Panc1 (cell line): ENCODE data around the gene PCDHGA6. TPM values are rescaled to one million over a fixed set of nuclear protein-coding genes. Genes with fewer than 3 reads are reported as not detected.

Source experiments
- ATAC-seq: fragments of 200-7000 bp; cut with Tn5 transposase; 2 replicates; pipeline ENCODE4 v1.9.1; 2020; ENCODE audit warnings: mild to moderate bottlenecking, moderate library complexity
- BruUV-seq: library from RNA; stranded (reverse); fragments of 400-500 nt; replicated peaks from 2 replicates; lab custom pipeline; 2021; lab: Mats Ljungman, UMichigan
- CTCF ChIA-PET: fragments of 300-600 bp; sonication (Branson Sonifier 250); formaldehyde crosslinking; loops from one replicate; lab custom pipeline; 2022; ENCODE audit warnings: antibody characterized with exemption; lab: Charles Lee
- POLR2A ChIA-PET: fragments of 300-600 bp; sonication (Branson Sonifier 250); formaldehyde crosslinking; loops from one replicate; lab custom pipeline; 2022; ENCODE audit warnings: antibody characterized with exemption; lab: Charles Lee
- DNase-seq: peaks from one replicate; pipeline ENCODE4 v3.0.0-alpha.2; 2010; ENCODE audit warnings: low read depth, low spot score
- H3K27ac ChIP-seq: 2 replicates; pipeline ENCODE4 v1.5.1; 2011; ENCODE audit warnings: mild to moderate bottlenecking, low read length, inconsistent platforms
- H3K27me3 ChIP-seq: fragments of 200-500 bp; sonication (Bioruptor generic); 2 replicates; pipeline ENCODE4 v1.6.0; 2014; ENCODE audit warnings: low read length, inconsistent platforms; ENCODE audit not compliant: control insufficient read depth, insufficient read depth
- H3K36me3 ChIP-seq: fragments of 200-500 bp; sonication (Bioruptor generic); 2 replicates; pipeline ENCODE4 v1.5.1; 2014; ENCODE audit warnings: inconsistent platforms, mild to moderate bottlenecking, low read length, moderate library complexity; ENCODE audit not compliant: control insufficient read depth, insufficient read depth
- H3K4me1 ChIP-seq: 2 replicates; pipeline ENCODE4 v1.5.1; 2011; ENCODE audit warnings: inconsistent platforms, mild to moderate bottlenecking, low read length, moderate library complexity; ENCODE audit not compliant: control insufficient read depth, insufficient read depth
- H3K4me3 ChIP-seq, 2 experiments: 2 replicates each; pipeline ENCODE4 v1.5.1; 2011 to 2012; ENCODE audit warnings: low read depth in 2 of 2, low read length in 2 of 2, mild to moderate bottlenecking in 2 of 2, inconsistent platforms in 1 of 2, moderate library complexity in 1 of 2
- H3K9me3 ChIP-seq: fragments of 200-500 bp; sonication (Bioruptor generic); 2 replicates; pipeline ENCODE4 v1.5.1; 2014; ENCODE audit warnings: low read depth, mild to moderate bottlenecking, inconsistent platforms, low read length, moderate library complexity; ENCODE audit not compliant: control insufficient read depth, insufficient read depth
- POLR2AphosphoS5 ChIP-seq: IDR thresholded peaks from 2 replicates; pipeline ENCODE4 v1.6.1; 2012; ENCODE audit warnings: mild to moderate bottlenecking, low read depth, low read length, moderate library complexity
- REST ChIP-seq, 2 experiments: IDR thresholded peaks; 2 replicates each; pipeline ENCODE4 v1.6.1; 2011 to 2012; ENCODE audit warnings: low read depth in 2 of 2, control low read depth in 1 of 2, low read length in 1 of 2, mild to moderate bottlenecking in 1 of 2, moderate library complexity in 1 of 2; ENCODE audit not compliant: insufficient read depth in 1 of 2
- SIN3A ChIP-seq: IDR thresholded peaks from 2 replicates; pipeline ENCODE4 v1.6.1; 2012; ENCODE audit warnings: low read depth, mild to moderate bottlenecking, low read length, moderate library complexity, borderline replicate concordance; ENCODE audit not compliant: insufficient read depth
- TCF7L2 ChIP-seq: IDR thresholded peaks from 2 replicates; pipeline ENCODE4 v1.6.1; 2011; ENCODE audit warnings: mild to moderate bottlenecking, low read depth, low read length, inconsistent platforms
- in situ Hi-C: cut with HindIII; loops from 2 replicates; pipeline ENCODE4 v1.10.0; 2016; ENCODE audit warnings: low sequenced_read_pairs, low pct_unique_long_range_greater_than_20kb
- intact Hi-C: fragments of 100-400 bp; cut with micrococcal nuclease; formaldehyde crosslinking; loops from one replicate; pipeline ENCODE4 v1.10.0; 2022; ENCODE audit not compliant: unreplicated experiment
- total RNA-seq: library from RNA; stranded (reverse); gene quantifications from one replicate; pipeline ENCODE4 v1.2.1, GENCODE V29; 2021; ENCODE audit not compliant: unreplicated experiment
- TF ChIP-seq, protein P1 (sequence below): fragments of 450-650 bp; IDR thresholded peaks from 2 replicates; pipeline ENCODE4 v1.5.1; 2017; ENCODE audit warnings: mild to moderate bottlenecking

The PCDHGA6 gene
- total RNA-seq, 1 experiment from 2014 or later, result 0.59 TPM

- Histone ChIP-seq H3K9me3 (no peaks in the 10 kb centered on the region), H3K27me3 (no peaks in the 10 kb centered on the region; the same call in 1 of the 2 replicates), H3K4me1 (no peaks in the 10 kb centered on the region), H3K27ac (peak within 1 kb of the TSS; percentile 5; the same call in 1 of the 2 replicates), H3K36me3 (no peaks in the 10 kb centered on the region), H3K4me3 (peak within 1 kb of the TSS; percentile 51 to 68)
- DNase-seq (no peak), ATAC-seq (peak; percentile 97)
- ChIA-PET CTCF (interaction anchor here (0.6 to 1.8 kb wide), 8 partner anchors 14 to 213 kb away, joined by 3 to 10 read pairs (median 4); partner anchors contain the start of genes PCDHB14, PCDHGA10, PCDHGA5 and PCDHGB7), POLR2A (no interaction called here)
- intact Hi-C loops, result loop anchor here (10.0 kb wide), 1 partner anchor 175 kb away; no protein-coding TSS in a partner anchor
- TF ChIP-seq TCF7L2 (no peak), POLR2AphosphoS5 (no peak), SIN3A (no peak), REST (IDR thresholded peaks at IDR 0.05; ENCODE audit: insufficient read depth in 1 of 2, low read depth in 2 of 2, low read length in 1 of 2) (0 out of 4 replicates have a peak, but pooled peaks of 1 of the 2 experiments have one; percentile 13)
- TF ChIP-seq, protein P1, sequence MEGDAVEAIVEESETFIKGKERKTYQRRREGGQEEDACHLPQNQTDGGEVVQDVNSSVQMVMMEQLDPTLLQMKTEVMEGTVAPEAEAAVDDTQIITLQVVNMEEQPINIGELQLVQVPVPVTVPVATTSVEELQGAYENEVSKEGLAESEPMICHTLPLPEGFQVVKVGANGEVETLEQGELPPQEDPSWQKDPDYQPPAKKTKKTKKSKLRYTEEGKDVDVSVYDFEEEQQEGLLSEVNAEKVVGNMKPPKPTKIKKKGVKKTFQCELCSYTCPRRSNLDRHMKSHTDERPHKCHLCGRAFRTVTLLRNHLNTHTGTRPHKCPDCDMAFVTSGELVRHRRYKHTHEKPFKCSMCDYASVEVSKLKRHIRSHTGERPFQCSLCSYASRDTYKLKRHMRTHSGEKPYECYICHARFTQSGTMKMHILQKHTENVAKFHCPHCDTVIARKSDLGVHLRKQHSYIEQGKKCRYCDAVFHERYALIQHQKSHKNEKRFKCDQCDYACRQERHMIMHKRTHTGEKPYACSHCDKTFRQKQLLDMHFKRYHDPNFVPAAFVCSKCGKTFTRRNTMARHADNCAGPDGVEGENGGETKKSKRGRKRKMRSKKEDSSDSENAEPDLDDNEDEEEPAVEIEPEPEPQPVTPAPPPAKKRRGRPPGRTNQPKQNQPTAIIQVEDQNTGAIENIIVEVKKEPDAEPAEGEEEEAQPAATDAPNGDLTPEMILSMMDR, result peak; percentile 81
- in situ Hi-C loops, result loop anchor here (25.0 kb wide), 1 partner anchor 163 kb away; the partner anchor contains the start of genes PCDHB10, PCDHB11, PCDHB16 and PCDHB8
- BruUV-seq, result no TSS peak
These were observed 23.6 kb upstream of the PCDHGA6 start, which contains the start of gene PCDHGB1 for GRCh38 chr5:141349917-141350619. Gene PCDHGB1, plus strand, starts transcription at chr5:141350099. Its CDS starts 162 bp downstream, at chr5:141350261.

- no TSS peak for BruUV-seq
These were observed 22.1 kb upstream of the PCDHGA6 start for GRCh38 chr5:141351591-141351990.

More at GRCh38 chr5:141351591-141351990, 22.1 kb upstream of the PCDHGA6 start:
- no peak for DNase-seq
- TF ChIP-seq SIN3A, result no peak
- TF ChIP-seq, protein P1, result no peak
- no peak for TF ChIP-seq TCF7L2
- TF ChIP-seq POLR2AphosphoS5, result no peak
- no peaks in the 10 kb centered on the region; the same call in 1 of the 2 replicates for H3K27me3 ChIP-seq
- in situ Hi-C loops (no loop called here), intact Hi-C loops (loop anchor here (10.0 kb wide), 1 partner anchor 173 kb away; no protein-coding TSS in a partner anchor)
- no peaks in the 10 kb centered on the region for H3K36me3 ChIP-seq
- ATAC-seq, result no peak
- H3K4me1 ChIP-seq, result no peaks in the 10 kb centered on the region
- H3K27ac ChIP-seq, result no peak overlapping the region
- H3K9me3 ChIP-seq, result no peaks in the 10 kb centered on the region
- no peak overlapping the region for H3K4me3 ChIP-seq
- CTCF ChIA-PET, result no interaction called here
- POLR2A ChIA-PET, result no interaction called here
